Measurements from ENCODE around the gene B4GALNT1.

- no peak for TF ChIP-seq ZBTB33 (IDR thresholded peaks at IDR 0.05; ENCODE audit: extremely low read depth, insufficient replicate concordance, low read length)
- TF ChIP-seq REST (IDR thresholded peaks at IDR 0.05; ENCODE audit: low read depth): no peak
- no peak for TF ChIP-seq CTCF (IDR thresholded peaks at IDR 0.05 in 2 of 3, conservative IDR thresholded peaks at IDR 0.05 in 1 of 3; ENCODE audit: borderline replicate concordance in 1 of 3, insufficient read depth in 1 of 3, low read depth in 2 of 3, low read length in 2 of 3)
- TF ChIP-seq YY1 (IDR thresholded peaks at IDR 0.05; ENCODE audit: extremely low read depth, insufficient replicate concordance, low read depth, low read length): no peak
Observed at GRCh38 chr12:57626111-57626920, 6.7 kb downstream of the B4GALNT1 start.

All from HCT116 (cell line).